GDM1 (cell line): ENCODE data around the gene THSD4.

ENCODE experiments used
- DNase-seq: peaks from one replicate; lab custom pipeline; 2025; lab: John Stamatoyannopoulos, UW

THSD4 gene

GRCh38 chr15:71456362-71456761 lies 341.1 kb downstream of the THSD4 start:
- no peak for DNase-seq

- DNase-seq, result no peak
These were observed 341.5 kb downstream of the THSD4 start for GRCh38 chr15:71456811-71457210.

GRCh38 chr15:71458089-71458660 lies 342.9 kb downstream of the THSD4 start:
- DNase-seq, result no peak

- DNase-seq, result no peak
These were observed 346.5 kb downstream of the THSD4 start for GRCh38 chr15:71461748-71462147.

- no peak for DNase-seq
These were observed 347.4 kb downstream of the THSD4 start for GRCh38 chr15:71462638-71463037.

- no peak for DNase-seq
These were observed 347.9 kb downstream of the THSD4 start for GRCh38 chr15:71463156-71463665.

GRCh38 chr15:71465131-71465955 lies 350.1 kb downstream of the THSD4 start:
- no peak for DNase-seq

GRCh38 chr15:71468715-71469114 lies 353.4 kb downstream of the THSD4 start:
- no peak for DNase-seq

- no peak for DNase-seq
These were observed 354.1 kb downstream of the THSD4 start for GRCh38 chr15:71469413-71469812.

- no peak for DNase-seq
These were observed 356.1 kb downstream of the THSD4 start for GRCh38 chr15:71471347-71471746.

GRCh38 chr15:71472566-71472965 lies 357.3 kb downstream of the THSD4 start:
- no peak for DNase-seq

GRCh38 chr15:71473751-71474150 lies 358.5 kb downstream of the THSD4 start:
- no peak for DNase-seq

GRCh38 chr15:71476823-71477222 lies 361.6 kb downstream of the THSD4 start:
- no peak for DNase-seq

- DNase-seq, result no peak
These were observed 365.3 kb downstream of the THSD4 start for GRCh38 chr15:71480556-71480955.

GRCh38 chr15:71484080-71484479 lies 368.8 kb downstream of the THSD4 start:
- DNase-seq, result no peak

GRCh38 chr15:71485094-71485693 lies 369.9 kb downstream of the THSD4 start:
- no peak for DNase-seq

GRCh38 chr15:71489570-71489969 lies 374.3 kb downstream of the THSD4 start:
- DNase-seq, result no peak

GRCh38 chr15:71493526-71493925 lies 378.3 kb downstream of the THSD4 start:
- DNase-seq, result no peak

GRCh38 chr15:71494563-71495397 lies 379.5 kb downstream of the THSD4 start:
- no peak for DNase-seq

- DNase-seq, result no peak
These were observed 380.1 kb downstream of the THSD4 start for GRCh38 chr15:71495398-71495780.

- DNase-seq, result no peak
These were observed 381.2 kb downstream of the THSD4 start for GRCh38 chr15:71496336-71496955.
